Measurements from ENCODE around the gene PDCD2. TPM values are rescaled to one million over a fixed set of nuclear protein-coding genes. Genes with fewer than 3 reads are reported as not detected.
"Not testable (repeated sequence)": the region's sequence is repeated elsewhere in the genome, so short reads cannot be mapped to it uniquely, and the experiment has no call there.

Gene PDCD2
- 52.5 TPM for total RNA-seq
- polyA plus RNA-seq (ENCODE audit: insufficient read depth in 1 of 8, insufficient read length in 8 of 8, low replicate concordance in 1 of 8), result 10 to 100 TPM; 44.2 to 59.4 (median 53.0) TPM
- long read RNA-seq, donor 1, transcript PDCD2-208 (6 exons, 3,378 nt), result major isoform, 5 of 12 reads
- long read RNA-seq, donor 1, partial matches to known transcripts, result 0 of 12 reads
- long read RNA-seq, donor 1, other reads (novel, unspliced or antisense), result 0 of 12 reads
- long read RNA-seq, donor 2, partial matches to known transcripts, result 0 of 4 reads
- long read RNA-seq, donor 2, other reads (novel, unspliced or antisense), result 0 of 4 reads
- long read RNA-seq, donor 3, transcript PDCD2-208 (6 exons, 3,378 nt), result major isoform, 16 of 23 reads
- long read RNA-seq, donor 3, partial matches to known transcripts, result 0 of 23 reads
- long read RNA-seq, donor 3, other reads (novel, unspliced or antisense), result 0 of 23 reads
- long read RNA-seq, donor 4, transcript PDCD2-208 (6 exons, 3,378 nt), result major isoform, 10 of 17 reads
- long read RNA-seq, donor 4, partial matches to known transcripts, result 0 of 17 reads
- long read RNA-seq, donor 4, other reads (novel, unspliced or antisense), result 0 of 17 reads
- long read RNA-seq, donor 5, transcript PDCD2-215 (4 exons, 1,287 nt), result minor isoform, 7 of 42 reads
- long read RNA-seq, donor 5, transcript PDCD2-208 (6 exons, 3,378 nt), result major isoform, 19 of 42 reads
- long read RNA-seq, donor 5, transcript PDCD2-209 (6 exons, 1,082 nt), result minor isoform, 9 of 42 reads
- long read RNA-seq, donor 5, partial matches to known transcripts, result 0 of 42 reads
- long read RNA-seq, donor 5, other reads (novel, unspliced or antisense), result 0 of 42 reads
- long read RNA-seq, donor 6, transcript PDCD2-208 (6 exons, 3,378 nt), result major isoform, 26 of 39 reads
- long read RNA-seq, donor 6, transcript PDCD2-209 (6 exons, 1,082 nt), result minor isoform, 5 of 39 reads
- long read RNA-seq, donor 6, partial matches to known transcripts, result 0 of 39 reads
- long read RNA-seq, donor 6, other reads (novel, unspliced or antisense), result 0 of 39 reads
- long read RNA-seq, donor 7, transcript PDCD2-208 (6 exons, 3,378 nt), result major isoform, 21 of 33 reads
- long read RNA-seq, donor 7, partial matches to known transcripts, result 5 of 33 reads
- long read RNA-seq, donor 7, other reads (novel, unspliced or antisense), result 0 of 33 reads
- long read RNA-seq, donor 8, transcript PDCD2-208 (6 exons, 3,378 nt), result major isoform, 5 of 9 reads
- long read RNA-seq, donor 8, partial matches to known transcripts, result 0 of 9 reads
- long read RNA-seq, donor 8, other reads (novel, unspliced or antisense), result 0 of 9 reads
- long read RNA-seq, donor 9, transcript PDCD2-208 (6 exons, 3,378 nt), result major isoform, 10 of 17 reads
- long read RNA-seq, donor 9, partial matches to known transcripts, result 0 of 17 reads
- long read RNA-seq, donor 9, other reads (novel, unspliced or antisense), result 0 of 17 reads
- long read RNA-seq, donor 10, transcript PDCD2-208 (6 exons, 3,378 nt), result major isoform, 13 of 27 reads
- long read RNA-seq, donor 10, partial matches to known transcripts, result 0 of 27 reads
- long read RNA-seq, donor 10, other reads (novel, unspliced or antisense), result 0 of 27 reads
- long read RNA-seq, donor 11, transcript PDCD2-208 (6 exons, 3,378 nt), result major isoform, 10 of 18 reads
- long read RNA-seq, donor 11, partial matches to known transcripts, result 0 of 18 reads
- long read RNA-seq, donor 11, other reads (novel, unspliced or antisense), result 0 of 18 reads

- Histone ChIP-seq H3K4me1 (ENCODE audit: control insufficient read depth, insufficient read depth, low read length) (peaks cover 10% of the 10 kb centered on the region), H3K4me3 (ENCODE audit: low read length) (peak within 1 kb of the TSS; percentile 84), H3K27me3 (ENCODE audit: control insufficient read depth, insufficient read depth, low read length) (no peaks in the 10 kb centered on the region), H3K9me3 (replicated peaks; ENCODE audit: control insufficient read depth, low read depth, low read length) (no peaks in the 10 kb centered on the region), H3K27ac (ENCODE audit: low read length) (peak within 1 kb of the TSS; percentile 89), H3K36me3 (ENCODE audit: control insufficient read depth, insufficient read depth, low read length) (peaks cover 26% of the 10 kb centered on the region)
- peak; percentile 96 for DNase-seq
- under 1% methylated on average over 81 of the region's 81 CpGs for WGBS (ENCODE audit: insufficient coverage)
Measured at GRCh38 chr6:170584181-170584953, at the start of gene PDCD2. Gene PDCD2, minus strand, starts transcription at chr6:170584637. Its CDS starts 56 bp downstream, at chr6:170584581.

- not testable (repeated sequence) for H3K4me3 ChIP-seq (ENCODE audit: low read length); H3K4me1 ChIP-seq (ENCODE audit: control insufficient read depth, insufficient read depth, low read length); H3K9me3 ChIP-seq (replicated peaks; ENCODE audit: control insufficient read depth, low read depth, low read length); H3K27ac ChIP-seq (ENCODE audit: low read length); DNase-seq; H3K36me3 ChIP-seq (ENCODE audit: control insufficient read depth, insufficient read depth, low read length); H3K27me3 ChIP-seq (ENCODE audit: control insufficient read depth, insufficient read depth, low read length)
- no CpG with 5 or more reads among the region's 1 CpG for WGBS (ENCODE audit: insufficient coverage)
Measured at GRCh38 chr6:170616020-170616554, 31.6 kb upstream of the PDCD2 start.

- WGBS (ENCODE audit: insufficient coverage), result no CpG with 5 or more reads among the region's 55 CpGs
- DNase-seq; H3K27ac ChIP-seq (ENCODE audit: low read length); H3K4me3 ChIP-seq (ENCODE audit: low read length); H3K9me3 ChIP-seq (replicated peaks; ENCODE audit: control insufficient read depth, low read depth, low read length); H3K4me1 ChIP-seq (ENCODE audit: control insufficient read depth, insufficient read depth, low read length); H3K36me3 ChIP-seq (ENCODE audit: control insufficient read depth, insufficient read depth, low read length): not testable (repeated sequence)
- H3K27me3 ChIP-seq (ENCODE audit: control insufficient read depth, insufficient read depth, low read length), result peaks cover 19% of the 10 kb centered on the region
Measured at GRCh38 chr6:170612256-170612804, 27.9 kb upstream of the PDCD2 start.

- peaks cover 25% of the 10 kb centered on the region for H3K27me3 ChIP-seq (ENCODE audit: control insufficient read depth, insufficient read depth, low read length)
Measured at GRCh38 chr6:170609225-170609624, 24.8 kb upstream of the PDCD2 start.

GRCh38 chr6:170605574-170606259, 21.3 kb upstream of the PDCD2 start:
- WGBS (ENCODE audit: insufficient coverage), result 100% methylated on average over 1 of the region's 6 CpGs
- H3K27me3 ChIP-seq (ENCODE audit: control insufficient read depth, insufficient read depth, low read length), result peaks cover 20% of the 10 kb centered on the region

More at GRCh38 chr6:170609225-170609624, 24.8 kb upstream of the PDCD2 start:
- H3K27ac ChIP-seq (ENCODE audit: low read length); H3K36me3 ChIP-seq (ENCODE audit: control insufficient read depth, insufficient read depth, low read length); H3K4me3 ChIP-seq (ENCODE audit: low read length); DNase-seq; H3K9me3 ChIP-seq (replicated peaks; ENCODE audit: control insufficient read depth, low read depth, low read length); H3K4me1 ChIP-seq (ENCODE audit: control insufficient read depth, insufficient read depth, low read length): not testable (repeated sequence)
- WGBS (ENCODE audit: insufficient coverage), result no CpG with 5 or more reads among the region's 8 CpGs

DNA sequence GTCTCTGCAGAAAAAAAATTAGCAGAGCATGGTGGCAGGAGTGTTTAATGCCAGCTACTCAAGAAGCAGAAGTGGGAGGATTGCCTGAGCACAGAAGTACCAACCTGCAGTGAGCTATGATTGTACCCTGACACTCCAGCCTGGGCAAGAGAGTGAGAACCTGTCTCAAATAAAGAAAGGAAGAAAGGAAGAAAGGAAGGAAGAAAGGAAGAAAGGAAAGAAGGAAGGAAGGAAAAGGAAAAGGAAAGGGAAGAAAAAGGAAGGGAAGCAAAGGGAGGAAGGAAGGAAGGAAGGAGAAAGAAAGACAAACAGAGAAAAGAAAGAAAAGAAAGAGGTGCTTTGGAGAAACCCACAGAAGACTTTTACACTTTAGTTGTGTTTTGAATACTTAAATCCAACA, 12.8 kb upstream of the PDCD2 start:
- no peaks in the 10 kb centered on the region for H3K36me3 ChIP-seq (ENCODE audit: control insufficient read depth, insufficient read depth, low read length)
- H3K4me1 ChIP-seq (ENCODE audit: control insufficient read depth, insufficient read depth, low read length), result no peaks in the 10 kb centered on the region
- no peak for DNase-seq
- no peak overlapping the region for H3K4me3 ChIP-seq (ENCODE audit: low read length)
- H3K9me3 ChIP-seq (replicated peaks; ENCODE audit: control insufficient read depth, low read depth, low read length), result no peaks in the 10 kb centered on the region
- H3K27me3 ChIP-seq (ENCODE audit: control insufficient read depth, insufficient read depth, low read length), result no peaks in the 10 kb centered on the region
- H3K27ac ChIP-seq (ENCODE audit: low read length), result no peak overlapping the region

More at GRCh38 chr6:170605574-170606259, 21.3 kb upstream of the PDCD2 start:
- no peaks in the 10 kb centered on the region for H3K36me3 ChIP-seq (ENCODE audit: control insufficient read depth, insufficient read depth, low read length)
- no peaks in the 10 kb centered on the region for H3K9me3 ChIP-seq (replicated peaks; ENCODE audit: control insufficient read depth, low read depth, low read length)
- no peak for DNase-seq
- no peaks in the 10 kb centered on the region for H3K4me1 ChIP-seq (ENCODE audit: control insufficient read depth, insufficient read depth, low read length)
- H3K27ac ChIP-seq (ENCODE audit: low read length), result no peak overlapping the region
- H3K4me3 ChIP-seq (ENCODE audit: low read length), result no peak overlapping the region

DNA sequence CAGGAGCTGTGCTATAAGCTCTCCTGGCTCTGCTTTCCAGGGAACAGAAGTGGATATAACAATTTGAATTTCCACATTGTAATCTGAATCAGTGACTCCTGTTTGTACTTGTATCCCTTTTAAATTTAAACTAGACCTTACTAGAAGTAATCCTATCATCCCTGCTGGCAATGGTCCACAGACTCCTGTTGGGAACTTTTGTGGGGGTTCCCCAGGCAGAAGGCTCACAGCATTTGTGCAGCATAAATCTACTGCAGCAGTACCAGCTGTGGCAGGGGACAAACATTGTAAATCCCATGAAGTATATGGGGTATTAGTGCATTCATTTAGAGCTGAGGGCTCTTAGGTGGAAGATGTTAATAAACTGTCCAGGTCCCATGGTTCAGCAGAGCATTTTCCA, 12.0 kb upstream of the PDCD2 start:
- H3K27me3 ChIP-seq (ENCODE audit: control insufficient read depth, insufficient read depth, low read length), result no peaks in the 10 kb centered on the region
- DNase-seq, result peak; percentile 25

GRCh38 chr6:170590725-170591124, 6.3 kb upstream of the PDCD2 start:
- no peaks in the 10 kb centered on the region for H3K27me3 ChIP-seq (ENCODE audit: control insufficient read depth, insufficient read depth, low read length)
- H3K27ac ChIP-seq (ENCODE audit: low read length), result no peak overlapping the region
- DNase-seq, result no peak
- H3K9me3 ChIP-seq (replicated peaks; ENCODE audit: control insufficient read depth, low read depth, low read length), result peaks cover 7% of the 10 kb centered on the region
- H3K4me1 ChIP-seq (ENCODE audit: control insufficient read depth, insufficient read depth, low read length), result no peaks in the 10 kb centered on the region
- no peaks in the 10 kb centered on the region for H3K36me3 ChIP-seq (ENCODE audit: control insufficient read depth, insufficient read depth, low read length)
- no CpG with 5 or more reads among the region's 1 CpG for WGBS (ENCODE audit: insufficient coverage)
- H3K4me3 ChIP-seq (ENCODE audit: low read length), result no peak overlapping the region

More for the DNA sequence above, 12.0 kb upstream of the PDCD2 start:
- Histone ChIP-seq H3K4me1 (ENCODE audit: control insufficient read depth, insufficient read depth, low read length) (no peaks in the 10 kb centered on the region), H3K4me3 (ENCODE audit: low read length) (no peak overlapping the region), H3K36me3 (ENCODE audit: control insufficient read depth, insufficient read depth, low read length) (no peaks in the 10 kb centered on the region), H3K27ac (ENCODE audit: low read length) (no peak overlapping the region), H3K9me3 (replicated peaks; ENCODE audit: control insufficient read depth, low read depth, low read length) (no peaks in the 10 kb centered on the region)
